HepG2 (cell line): ENCODE results near the gene GBE1.

Source experiments
- MYC ChIP-seq: sonication (generic); formaldehyde crosslinking; IDR thresholded peaks from 2 replicates; pipeline ENCODE4 v1.9.0; 2021; ENCODE audit warnings: missing genetic modification reagents, borderline replicate concordance
- NFE2 ChIP-seq: sonication (generic); formaldehyde crosslinking; IDR thresholded peaks from 2 replicates; pipeline ENCODE4 v1.4.0; 2020; ENCODE audit warnings: missing genetic modification reagents
- POLR2A ChIP-seq, 2 experiments: IDR thresholded peaks; 2 replicates each; pipeline ENCODE4 v1.6.1; 2011; ENCODE audit warnings: low read depth in 2 of 2, low read length in 2 of 2, mild to moderate bottlenecking in 1 of 2, moderate library complexity in 1 of 2; ENCODE audit not compliant: insufficient read depth in 1 of 2
- POLR2AphosphoS5 ChIP-seq: IDR thresholded peaks from 2 replicates; pipeline ENCODE4 v1.6.1; 2012; ENCODE audit warnings: low read depth, low read length
- SP1 ChIP-seq, 2 experiments: fragments of 450-650 bp in 1 of 2; sonication (generic) in 1 of 2; formaldehyde crosslinking in 1 of 2; IDR thresholded peaks; 2 replicates each; pipeline versions ENCODE4 v1.4.0 to v1.6.1; 2016 to 2020; ENCODE audit warnings: missing genetic modification reagents in 1 of 2
- TAF1 ChIP-seq: sonication (generic); formaldehyde crosslinking; IDR thresholded peaks from 2 replicates; pipeline ENCODE4 v1.4.0; 2020; ENCODE audit warnings: missing genetic modification reagents
- ZBTB14 ChIP-seq: sonication (generic); formaldehyde crosslinking; IDR thresholded peaks from 2 replicates; pipeline ENCODE4 v1.4.0; 2020; ENCODE audit warnings: missing genetic modification reagents
- ZNF263 ChIP-seq: sonication (generic); formaldehyde crosslinking; IDR thresholded peaks from 2 replicates; pipeline ENCODE4 v1.4.0; 2020; ENCODE audit warnings: missing genetic modification reagents
- ZNF329 ChIP-seq: sonication (generic); formaldehyde crosslinking; IDR thresholded peaks from 2 replicates; pipeline ENCODE4 v1.9.0; 2021; ENCODE audit warnings: low read depth, mild to moderate bottlenecking, missing genetic modification reagents
- ZNF431 ChIP-seq: sonication (generic); formaldehyde crosslinking; IDR thresholded peaks from 2 replicates; pipeline ENCODE4 v1.9.0; 2022; ENCODE audit warnings: missing genetic modification reagents, low read depth, mild to moderate bottlenecking, borderline replicate concordance
- ZNF761 ChIP-seq: sonication (generic); formaldehyde crosslinking; conservative IDR thresholded peaks from 2 replicates; pipeline ENCODE4 v1.4.0; 2020; ENCODE audit warnings: mild to moderate bottlenecking, missing genetic modification reagents
- ZNF773 ChIP-seq: sonication (generic); formaldehyde crosslinking; IDR thresholded peaks from 2 replicates; pipeline ENCODE4 v1.4.0; 2020; ENCODE audit warnings: missing genetic modification reagents, borderline replicate concordance

- TF ChIP-seq POLR2AphosphoS5 (no peak), ZBTB14 (CRISPR knock-in tag) (no peak), ZNF431 (CRISPR knock-in tag) (no peak), ZNF773 (CRISPR knock-in tag) (no peak), SP1 (IDR thresholded peaks at IDR 0.05) (no peak), SP1 (CRISPR knock-in tag; IDR thresholded peaks at IDR 0.05) (no peak), MYC (no peak), NFE2 (CRISPR knock-in tag) (no peak), ZNF329 (no peak), ZNF263 (CRISPR knock-in tag) (no peak), ZNF761 (CRISPR knock-in tag) (no peak), POLR2A (IDR thresholded peaks at IDR 0.05; ENCODE audit: insufficient read depth in 1 of 2, low read depth in 2 of 2, low read length in 2 of 2) (no peak), TAF1 (CRISPR knock-in tag) (no peak)
Measured at GRCh38 chr3:81666502-81667121, 94.8 kb downstream of the GBE1 start.
